ENCODE data around the gene OPALIN.

OPALIN gene

GRCh38 chr10:96298362-96298761, 60.4 kb downstream of the OPALIN start:
- in situ Hi-C loops (cut with HindIII; ENCODE audit: low sequenced_read_pairs): no loop called here
- DNase-seq (ENCODE audit: low read depth): no peak
- no peak overlapping the region for H3K4me3 ChIP-seq (ENCODE audit: low read depth, low read length)
- TF ChIP-seq CTCF (IDR thresholded peaks at IDR 0.05; ENCODE audit: low read depth, low read length, missing control alignments): no peak

GRCh38 chr10:96297486-96297885, 61.3 kb downstream of the OPALIN start:
- in situ Hi-C loops (cut with HindIII; ENCODE audit: low sequenced_read_pairs): no loop called here
- DNase-seq (ENCODE audit: low read depth): no peak
- no peak overlapping the region for H3K4me3 ChIP-seq (ENCODE audit: low read depth, low read length)
- TF ChIP-seq CTCF (IDR thresholded peaks at IDR 0.05; ENCODE audit: low read depth, low read length, missing control alignments): no peak

GRCh38 chr10:96295475-96295874, 63.3 kb downstream of the OPALIN start:
- H3K4me3 ChIP-seq (ENCODE audit: low read depth, low read length): no peak overlapping the region
- no peak for DNase-seq (ENCODE audit: low read depth)
- no peak for TF ChIP-seq CTCF (IDR thresholded peaks at IDR 0.05; ENCODE audit: low read depth, low read length, missing control alignments)
- in situ Hi-C loops (cut with HindIII; ENCODE audit: low sequenced_read_pairs): no loop called here

Data from astrocyte of the cerebellum (primary cell).